Thyroid gland (tissue), 4 donors: ENCODE data around the gene NRSN1.

Experiments
- CTCF ChIP-seq, 6 experiments: fragments of 200-600 bp in 3 of 6; fragments of 450-650 bp in 3 of 6; sonication (generic) in 3 of 6; IDR thresholded peaks; one replicate each; pipeline ENCODE4 v1.5.1; 2016 to 2019; ENCODE audit warnings: antibody characterized with exemption in 6 of 6, mild to moderate bottlenecking in 2 of 6, inconsistent platforms in 1 of 6, moderate library complexity in 1 of 6
- POLR2A ChIP-seq, 2 donors: fragments of 450-650 bp; IDR thresholded peaks; one replicate each; pipeline ENCODE4 v1.6.1; 2017; ENCODE audit warnings: antibody characterized with exemption in 2 of 2, mild to moderate bottlenecking in 2 of 2, moderate library complexity in 1 of 2

GRCh38 chr6:24152014-24152413 lies 26.0 kb downstream of the NRSN1 start:
- no peak for TF ChIP-seq POLR2A (IDR thresholded peaks at IDR 0.05)
- TF ChIP-seq CTCF (IDR thresholded peaks at IDR 0.05), result no peak
